Astrocyte (in vitro differentiated cells and primary cell): ENCODE measurements around the gene TRANK1.

Source experiments
- CTCF ChIP-seq: IDR thresholded peaks from 2 replicates; pipeline ENCODE4 v1.5.1; 2011; ENCODE audit warnings: low read depth, mild to moderate bottlenecking, inconsistent platforms, low read length, moderate library complexity; ENCODE audit not compliant: insufficient read depth
- EZH2 ChIP-seq: IDR thresholded peaks from 2 replicates; pipeline ENCODE4 v1.6.1; 2012; ENCODE audit warnings: mild to moderate bottlenecking, low read length, inconsistent platforms; ENCODE audit not compliant: insufficient read depth

DNA sequence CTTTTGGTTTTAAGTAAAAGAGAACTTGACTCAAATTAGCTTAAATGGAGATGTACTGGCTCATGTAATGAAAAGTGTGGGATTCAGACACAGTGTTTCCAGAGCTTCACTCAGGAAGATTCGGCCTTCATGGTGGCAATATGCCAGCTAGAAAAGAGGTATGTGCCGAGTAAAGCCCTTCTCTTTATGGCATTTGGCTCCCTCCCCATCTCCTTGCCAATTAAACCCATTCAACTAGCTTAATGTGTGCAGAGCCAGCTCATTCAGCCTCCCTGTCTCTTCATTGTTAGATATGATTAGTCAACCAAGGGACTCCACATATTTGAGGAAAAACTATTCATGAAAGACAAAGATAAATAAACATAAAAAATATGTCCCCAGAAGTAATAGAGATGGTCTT, 15.0 kb upstream of the TRANK1 start:
- TF ChIP-seq CTCF: no peak
- no peak for TF ChIP-seq EZH2
